NCI-H748 (cell line): ENCODE data around the gene SULT4A1.

Source experiments
- DNase-seq: peaks from one replicate; lab custom pipeline; 2025; ENCODE audit not compliant: unreplicated experiment; lab: John Stamatoyannopoulos, UW

The SULT4A1 gene

GRCh38 chr22:43812149-43812842 lies 50.0 kb downstream of the SULT4A1 start, which contains the start of gene EFCAB6:
Gene EFCAB6, minus strand, starts transcription at chr22:43812305. Its CDS starts 29,987 bp downstream, at chr22:43782318.
- peak; percentile 97 for DNase-seq

DNA sequence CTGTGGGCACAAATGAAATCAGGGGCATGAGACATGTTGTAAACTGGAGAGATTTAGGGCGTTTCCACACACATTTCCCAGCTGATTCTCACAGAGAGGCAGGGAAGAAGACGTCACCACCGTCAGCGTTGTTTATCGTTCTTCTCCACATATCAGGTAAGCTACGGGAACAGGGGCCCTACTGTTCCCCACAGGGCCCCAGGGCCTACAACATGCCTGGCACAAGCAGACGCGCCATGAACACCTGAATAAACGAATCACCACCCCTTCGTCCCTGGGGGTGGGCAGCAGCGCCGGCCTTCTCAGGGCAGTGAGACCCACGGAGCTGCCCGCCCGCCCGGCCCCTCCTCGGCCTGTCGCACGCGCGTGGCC lies 50.5 kb downstream of the SULT4A1 start:
- DNase-seq = peak; percentile 62

GRCh38 chr22:43802897-43803495 lies 59.3 kb downstream of the SULT4A1 start:
- DNase-seq = no peak

DNA sequence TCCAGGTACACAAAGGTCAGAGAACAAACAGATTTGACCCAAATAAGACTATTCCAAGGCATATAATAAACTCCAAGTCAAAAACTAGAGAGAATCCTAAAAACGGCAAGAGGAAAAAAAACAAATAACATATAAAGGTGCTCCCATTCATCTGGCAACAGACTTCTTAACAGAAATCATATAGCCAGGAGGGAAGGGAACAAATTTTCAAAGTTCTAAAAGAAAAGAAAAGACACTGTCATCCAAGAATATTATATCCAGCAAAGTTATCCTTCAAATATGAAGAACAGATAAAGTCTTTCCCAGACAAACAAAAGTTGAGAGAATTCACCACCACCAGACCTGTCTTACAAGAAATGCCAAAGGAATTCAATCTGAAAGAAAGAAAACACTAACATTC lies 61.3 kb downstream of the SULT4A1 start:
- no peak for DNase-seq

DNA sequence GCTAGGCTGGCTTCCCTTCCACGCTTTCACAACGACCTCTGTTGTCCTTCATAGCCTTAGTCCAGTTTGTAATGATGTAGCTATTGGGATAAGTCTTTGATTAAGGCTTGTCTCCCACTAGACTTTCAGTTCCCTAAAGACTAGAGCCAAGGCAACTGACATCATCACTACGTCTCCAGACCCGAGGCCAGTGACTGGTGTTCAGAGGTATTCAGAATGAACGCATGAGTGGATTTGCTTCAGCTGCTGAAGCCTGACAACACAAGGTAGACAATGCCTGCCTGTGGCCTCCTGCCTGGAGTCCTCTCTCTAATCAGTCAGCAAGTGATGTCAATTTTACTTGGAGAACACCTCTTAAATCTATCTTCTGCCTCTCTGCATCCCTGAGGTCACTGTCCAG lies 63.8 kb downstream of the SULT4A1 start:
- no peak for DNase-seq

DNA sequence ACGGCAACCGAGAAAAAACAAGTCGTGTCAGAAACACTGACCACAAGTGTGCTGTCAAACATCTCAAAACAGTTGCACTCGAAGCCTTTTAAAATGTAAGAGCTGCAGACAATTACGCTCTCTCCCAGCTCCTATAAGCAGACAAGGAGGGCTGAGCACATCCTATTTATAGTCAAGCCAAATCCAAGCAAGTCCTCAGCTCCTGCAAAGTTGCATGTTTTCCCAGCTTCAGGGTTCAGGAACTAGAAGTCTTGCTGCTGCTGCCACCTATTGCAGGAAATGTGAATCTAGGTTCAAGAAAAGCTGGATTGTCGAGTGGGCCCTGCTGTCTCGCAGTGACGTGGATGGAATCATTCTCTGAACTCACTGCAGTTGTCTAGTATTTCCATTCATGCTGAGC lies 65.7 kb downstream of the SULT4A1 start:
- DNase-seq = peak; percentile 34

- no peak for DNase-seq
Measured at GRCh38 chr22:43795320-43795719, 67.0 kb downstream of the SULT4A1 start.

DNA sequence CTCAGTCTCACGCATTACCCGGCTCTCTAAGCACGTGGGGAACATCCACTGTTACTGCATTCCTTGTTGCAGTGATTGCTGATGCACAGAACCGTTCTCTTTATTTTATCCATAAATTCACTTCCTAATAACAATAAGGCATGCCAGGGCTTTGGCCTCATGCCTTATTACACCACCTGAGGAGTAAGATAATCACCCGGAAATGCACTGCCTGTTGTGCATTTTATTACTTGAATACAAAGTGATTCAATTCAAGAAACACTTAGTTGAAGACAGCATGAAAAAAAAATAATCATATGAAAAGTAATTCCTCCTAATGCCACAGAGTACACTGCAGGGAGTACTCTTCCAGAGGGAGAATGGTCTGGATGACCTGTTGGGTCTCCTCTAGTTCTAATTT lies 69.4 kb downstream of the SULT4A1 start:
- DNase-seq = no peak

DNA sequence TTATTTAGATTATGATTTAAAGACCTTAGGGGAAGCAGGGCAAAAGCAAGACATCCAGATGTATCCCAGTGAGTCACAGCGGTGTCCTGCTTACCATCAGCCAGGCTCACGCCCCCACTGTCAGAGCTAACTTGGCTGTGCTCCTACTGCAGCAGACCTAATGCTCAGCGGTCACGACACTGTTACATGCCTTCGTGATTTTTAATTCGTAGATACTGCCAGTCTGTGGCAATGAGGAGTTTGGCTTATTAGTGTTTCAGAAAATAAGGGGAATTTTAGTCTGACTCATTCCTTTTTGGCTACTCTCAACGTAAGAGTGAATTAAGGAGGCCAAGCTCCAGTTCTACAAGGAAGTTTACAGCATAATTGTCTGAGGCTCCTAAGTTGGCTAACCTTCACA lies 72.9 kb downstream of the SULT4A1 start:
- no peak for DNase-seq

- no peak for DNase-seq
Measured at GRCh38 chr22:43783777-43784176, 78.5 kb downstream of the SULT4A1 start.

- no peak for DNase-seq
Measured at GRCh38 chr22:43782448-43782847, 79.9 kb downstream of the SULT4A1 start.

DNA sequence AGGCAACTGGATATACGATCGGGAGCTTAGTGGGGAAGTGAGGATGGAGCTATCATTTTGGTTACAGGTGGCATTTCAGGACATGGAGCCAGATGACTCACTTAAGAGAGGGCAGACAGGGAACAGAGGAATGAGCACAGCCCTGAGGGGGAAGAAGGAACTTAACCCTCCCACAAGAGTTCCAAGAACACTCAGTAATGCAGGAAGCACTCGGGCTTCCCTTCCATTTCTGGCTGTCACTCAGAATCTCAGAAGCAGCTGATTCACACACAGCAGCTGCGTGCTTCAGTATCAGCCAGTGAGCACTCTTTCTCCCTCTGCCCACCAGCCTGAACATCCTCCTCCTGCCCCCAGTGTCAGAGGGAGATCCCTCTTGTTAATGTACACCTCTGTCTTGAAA lies 85.0 kb downstream of the SULT4A1 start:
- no peak for DNase-seq

- peak; percentile 11 for DNase-seq
Measured at GRCh38 chr22:43776081-43776670, 86.1 kb downstream of the SULT4A1 start.
